ENCODE data around the gene DZIP3. TPM values are rescaled to one million over a fixed set of nuclear protein-coding genes. Genes with fewer than 3 reads are reported as not detected.
A peak's percentile ranks its signal among the peaks of the same experiment; 100 is the strongest.

The DZIP3 gene
- total RNA-seq, 1 experiment from 2014 or later, result 22.1 TPM

- Histone ChIP-seq H2BK12ac (ENCODE audit: insufficient read length, low read depth, low read length) (no peak overlapping the region), H2BK5ac (ENCODE audit: insufficient read length, low read length) (no peak overlapping the region), H3K4me1 (ENCODE audit: insufficient read depth, low read length) (no peaks in the 10 kb centered on the region; the same call in 1 of the 2 replicates), H2AFZ (ENCODE audit: low read length) (no peak overlapping the region), H3K9ac (ENCODE audit: extremely low read depth, insufficient read length, low read length) (no peak overlapping the region), H3K27me3 (ENCODE audit: insufficient read depth, low read length) (no peaks in the 10 kb centered on the region), H3K23ac (ENCODE audit: insufficient read length, low read depth, low read length) (no peak overlapping the region), H3T11ph (ENCODE audit: low read length) (no peak overlapping the region), H3K27ac (ENCODE audit: insufficient read length, low read depth, low read length) (no peak overlapping the region), H3K4me2 (ENCODE audit: insufficient read depth, insufficient read length, low read length) (no peak overlapping the region), H2BK120ac (ENCODE audit: low read depth, low read length, poor library complexity, severe bottlenecking) (no peak overlapping the region), H3K56ac (ENCODE audit: insufficient read length, low read depth, low read length) (no peak overlapping the region), H3K14ac (ENCODE audit: insufficient read depth, low read length) (no peak overlapping the region), H2BK15ac (ENCODE audit: low read depth, low read length) (no peak overlapping the region), H3K9me3 (ENCODE audit: control insufficient read depth, low read depth, low read length) (no peaks in the 10 kb centered on the region), H4K20me1 (ENCODE audit: control insufficient read depth, insufficient read depth, insufficient read length) (no peaks in the 10 kb centered on the region), H4K5ac (ENCODE audit: insufficient read length, low read depth, low read length) (no peak overlapping the region), H4K91ac (ENCODE audit: insufficient read length, low read depth, low read length) (no peak overlapping the region), H2BK20ac (ENCODE audit: low read depth, low read length, poor library complexity, severe bottlenecking) (no peak overlapping the region), H3K79me1 (ENCODE audit: insufficient read depth, low read depth, low read length, poor library complexity, severe bottlenecking) (peaks cover 2% of the 10 kb centered on the region), H4K8ac (replicated peaks; ENCODE audit: insufficient read length, low read depth, low read length) (no peak overlapping the region), H3K23me2 (ENCODE audit: insufficient read length, low read depth, low read length, poor library complexity, severe bottlenecking) (no peaks in the 10 kb centered on the region), H3K18ac (ENCODE audit: insufficient read length, low read depth, low read length) (no peak overlapping the region), H3K79me2 (ENCODE audit: insufficient read depth, low read length) (no peaks in the 10 kb centered on the region; the same call in 1 of the 2 replicates), H2AK5ac (ENCODE audit: insufficient read length, low read length) (no peak overlapping the region), H3K4ac (ENCODE audit: low read depth, low read length) (no peak overlapping the region)
- Mint-ChIP-seq H3K27ac (peak overlapping the region in 2 of 3 experiments; percentile 41 to 49; a peak in 1 of 7 replicates), H3K27me3 (ENCODE audit: low read depth) (no peaks in the 10 kb centered on the region), H3K4me1 (peaks cover 20 to 26% of the 10 kb centered on the region in 2 experiments), H3K36me3 (ENCODE audit: insufficient read depth in 1 of 3, low read depth in 3 of 3) (peaks cover 0 to 17% (median 13%) of the 10 kb centered on the region in 3 experiments; a peak in 5 of 7 replicates), H3K4me3 (no peak overlapping the region), H3K9me3 (peaks cover 0 to 7% of the 10 kb centered on the region in 2 experiments; a peak in 2 of 5 replicates)
- DNase-seq, result no peak
- TF ChIP-seq, protein P1, sequence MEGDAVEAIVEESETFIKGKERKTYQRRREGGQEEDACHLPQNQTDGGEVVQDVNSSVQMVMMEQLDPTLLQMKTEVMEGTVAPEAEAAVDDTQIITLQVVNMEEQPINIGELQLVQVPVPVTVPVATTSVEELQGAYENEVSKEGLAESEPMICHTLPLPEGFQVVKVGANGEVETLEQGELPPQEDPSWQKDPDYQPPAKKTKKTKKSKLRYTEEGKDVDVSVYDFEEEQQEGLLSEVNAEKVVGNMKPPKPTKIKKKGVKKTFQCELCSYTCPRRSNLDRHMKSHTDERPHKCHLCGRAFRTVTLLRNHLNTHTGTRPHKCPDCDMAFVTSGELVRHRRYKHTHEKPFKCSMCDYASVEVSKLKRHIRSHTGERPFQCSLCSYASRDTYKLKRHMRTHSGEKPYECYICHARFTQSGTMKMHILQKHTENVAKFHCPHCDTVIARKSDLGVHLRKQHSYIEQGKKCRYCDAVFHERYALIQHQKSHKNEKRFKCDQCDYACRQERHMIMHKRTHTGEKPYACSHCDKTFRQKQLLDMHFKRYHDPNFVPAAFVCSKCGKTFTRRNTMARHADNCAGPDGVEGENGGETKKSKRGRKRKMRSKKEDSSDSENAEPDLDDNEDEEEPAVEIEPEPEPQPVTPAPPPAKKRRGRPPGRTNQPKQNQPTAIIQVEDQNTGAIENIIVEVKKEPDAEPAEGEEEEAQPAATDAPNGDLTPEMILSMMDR (conservative IDR thresholded peaks at IDR 0.05), result no peak
These were observed 14.2 kb downstream of the DZIP3 start for GRCh38 chr3:108603691-108604090.

All from H9 (cell line).